Caco-2 (cell line): ENCODE results near the gene TLE2. TPM values are rescaled to one million over a fixed set of nuclear protein-coding genes. Genes with fewer than 3 reads are reported as not detected.

Experiments
- BruUV-seq: library from RNA; stranded (reverse); fragments of 400-500 nt; replicated peaks from 2 replicates; lab custom pipeline; 2021; lab: Mats Ljungman, UMichigan
- CTCF ChIA-PET: fragments of 300-600 bp; sonication (Branson Sonifier 250); formaldehyde crosslinking; loops from one replicate; lab custom pipeline; 2022; ENCODE audit warnings: antibody characterized with exemption; lab: Charles Lee
- POLR2A ChIA-PET: fragments of 300-600 bp; sonication (Branson Sonifier 250); formaldehyde crosslinking; loops from one replicate; lab custom pipeline; 2022; ENCODE audit warnings: antibody characterized with exemption; lab: Charles Lee
- DNase-seq, 2 experiments: peaks; one replicate each; pipeline versions ENCODE4 v3.0.0 to v3.0.0-alpha.2; 2020 to 2022
- H3K27me3 ChIP-seq: replicated peaks from 2 replicates; pipeline ENCODE4 v1.6.0; 2011; ENCODE audit warnings: low read length; ENCODE audit not compliant: control insufficient read depth, insufficient read depth
- H3K36me3 ChIP-seq: 2 replicates; pipeline ENCODE4 v1.5.1; 2011; ENCODE audit warnings: low read length; ENCODE audit not compliant: control insufficient read depth, insufficient read depth
- H3K4me1 ChIP-seq: fragments of 250-450 bp; sonication (Bioruptor Pico); 2 replicates; pipeline ENCODE4 v1.5.1; 2020; ENCODE audit warnings: mild to moderate bottlenecking
- H3K4me3 ChIP-seq: 2 replicates; pipeline ENCODE4 v1.5.1; 2011; ENCODE audit warnings: low read depth, mild to moderate bottlenecking, control low read depth, low read length
- H3K9me3 ChIP-seq: fragments of 250-450 bp; sonication (Bioruptor Pico); 2 replicates; pipeline ENCODE4 v1.5.1; 2020; ENCODE audit warnings: mild to moderate bottlenecking, moderate library complexity
- H3K27ac Mint-ChIP-seq: one replicate; pipeline ENCODE4 v1.8.0; 2022; ENCODE audit warnings: mixed read lengths; ENCODE audit not compliant: unreplicated experiment
- H3K27me3 Mint-ChIP-seq: one replicate; pipeline ENCODE4 v1.8.0; 2022; ENCODE audit warnings: mixed read lengths; ENCODE audit not compliant: insufficient read depth, unreplicated experiment
- H3K36me3 Mint-ChIP-seq: one replicate; pipeline ENCODE4 v1.8.0; 2022; ENCODE audit warnings: mild to moderate bottlenecking, mixed read lengths; ENCODE audit not compliant: insufficient read depth, unreplicated experiment
- H3K4me1 Mint-ChIP-seq: one replicate; pipeline ENCODE4 v1.8.0; 2022; ENCODE audit warnings: low read depth, mixed read lengths; ENCODE audit not compliant: unreplicated experiment
- H3K4me3 Mint-ChIP-seq: one replicate; pipeline ENCODE4 v1.8.0; 2022; ENCODE audit warnings: mild to moderate bottlenecking, moderate library complexity, mixed read lengths; ENCODE audit not compliant: unreplicated experiment
- H3K9me3 Mint-ChIP-seq: one replicate; pipeline ENCODE4 v1.8.0; 2022; ENCODE audit warnings: mixed read lengths; ENCODE audit not compliant: unreplicated experiment
- CTCF ChIP-seq, 2 experiments: fragments of 200-600 bp in 1 of 2; IDR thresholded peaks; 1 replicate in 1 of 2; 2 replicates in 1 of 2; pipeline versions ENCODE4 v1.5.1 to v1.8.0; 2011 to 2022; ENCODE audit warnings: antibody characterized with exemption in 1 of 2, control low read depth in 1 of 2, inconsistent platforms in 1 of 2, low read depth in 1 of 2, low read length in 1 of 2, mild to moderate bottlenecking in 1 of 2, moderate library complexity in 1 of 2; ENCODE audit not compliant: insufficient read depth in 1 of 2, severe bottlenecking in 1 of 2, unreplicated experiment in 1 of 2
- intact Hi-C: fragments of 100-400 bp; cut with micrococcal nuclease; formaldehyde crosslinking; loops from one replicate; pipeline ENCODE4 v1.10.0; 2022; ENCODE audit not compliant: unreplicated experiment
- total RNA-seq: library from RNA; stranded (reverse); gene quantifications from 2 replicates; pipeline ENCODE4 v1.2.3, GENCODE V29; 2022

The TLE2 gene
- total RNA-seq, 1 experiment from 2014 or later, result 31.3 TPM

GRCh38 chr19:3046698-3047495, 17.8 kb upstream of the TLE2 start:
- Histone ChIP-seq H3K9me3 (no peaks in the 10 kb centered on the region), H3K4me3 (peak overlapping the region; percentile 33), H3K36me3 (no peaks in the 10 kb centered on the region), H3K27me3 (no peaks in the 10 kb centered on the region), H3K4me1 (no peaks in the 10 kb centered on the region)
- Mint-ChIP-seq H3K9me3 (no peaks in the 10 kb centered on the region), H3K4me1 (no peaks in the 10 kb centered on the region), H3K27ac (no peak overlapping the region), H3K36me3 (no peaks in the 10 kb centered on the region), H3K4me3 (peak overlapping the region; percentile 73), H3K27me3 (no peaks in the 10 kb centered on the region)
- no peak for DNase-seq
- no TSS peak for BruUV-seq
- intact Hi-C loops, result no loop called here
- POLR2A ChIA-PET, result no interaction called here
- CTCF ChIA-PET, result no interaction called here
- TF ChIP-seq CTCF (IDR thresholded peaks at IDR 0.05; ENCODE audit: insufficient read depth in 1 of 2, low read depth in 1 of 2, low read length in 1 of 2, severe bottlenecking in 1 of 2, unreplicated experiment in 1 of 2), result no peak

- no peaks in the 10 kb centered on the region for H3K27me3 Mint-ChIP-seq
- POLR2A ChIA-PET, result no interaction called here
Measured at GRCh38 chr19:3045885-3046697, 17.0 kb upstream of the TLE2 start.

More at GRCh38 chr19:3045885-3046697, 17.0 kb upstream of the TLE2 start:
- DNase-seq, result no peak
- Histone ChIP-seq H3K36me3 (no peaks in the 10 kb centered on the region), H3K27me3 (no peaks in the 10 kb centered on the region), H3K4me1 (no peaks in the 10 kb centered on the region), H3K9me3 (no peaks in the 10 kb centered on the region), H3K4me3 (no peak overlapping the region)
- Mint-ChIP-seq H3K9me3 (no peaks in the 10 kb centered on the region), H3K4me1 (no peaks in the 10 kb centered on the region), H3K27ac (no peak overlapping the region), H3K36me3 (no peaks in the 10 kb centered on the region), H3K4me3 (peak overlapping the region; percentile 40)
- CTCF ChIA-PET, result interaction anchor here (0.7 kb wide), 1 partner anchor 88 kb away, joined by 3 read pairs; no protein-coding TSS in a partner anchor
- intact Hi-C loops, result no loop called here
- no peak for TF ChIP-seq CTCF (IDR thresholded peaks at IDR 0.05; ENCODE audit: insufficient read depth in 1 of 2, low read depth in 1 of 2, low read length in 1 of 2, severe bottlenecking in 1 of 2, unreplicated experiment in 1 of 2)
- BruUV-seq, result no TSS peak
